Astrocyte of the spinal cord (primary cell): Measurements from ENCODE around the gene SENP1.
A peak's percentile ranks its signal among the peaks of the same experiment; 100 is the strongest.
"Not testable (repeated sequence)": the region's sequence is repeated elsewhere in the genome, so short reads cannot be mapped to it uniquely, and the experiment has no call there.

Experiments used
- DNase-seq: peaks from one replicate; pipeline ENCODE4 v3.0.0; 2011; ENCODE audit warnings: low read depth, low spot score
- H3K4me3 ChIP-seq: 2 replicates; pipeline ENCODE4 v1.5.1; 2011; ENCODE audit warnings: low read depth, mild to moderate bottlenecking, low read length, moderate library complexity
- CTCF ChIP-seq: IDR thresholded peaks from 2 replicates; pipeline ENCODE4 v1.5.1; 2012; ENCODE audit warnings: low read depth, mild to moderate bottlenecking, low read length, inconsistent platforms
- in situ Hi-C: cut with HindIII; loops from 2 replicates; pipeline ENCODE4 v1.10.0; 2017; ENCODE audit warnings: low sequenced_read_pairs

SENP1 gene

GRCh38 chr12:48132826-48133225, 26.9 kb upstream of the SENP1 start:
- DNase-seq: no peak
- no peak for TF ChIP-seq CTCF
- in situ Hi-C loops: no loop called here
- no peak overlapping the region for H3K4me3 ChIP-seq

- TF ChIP-seq CTCF: no peak
- H3K4me3 ChIP-seq: no peak overlapping the region
- in situ Hi-C loops: no loop called here
- no peak for DNase-seq
Measured at GRCh38 chr12:48131517-48131916, 25.6 kb upstream of the SENP1 start.

GRCh38 chr12:48129376-48129775, 23.5 kb upstream of the SENP1 start:
- no peak overlapping the region for H3K4me3 ChIP-seq
- no peak for DNase-seq
- no peak for TF ChIP-seq CTCF
- in situ Hi-C loops: no loop called here

- TF ChIP-seq CTCF: no peak
- in situ Hi-C loops: no loop called here
- H3K4me3 ChIP-seq: no peak overlapping the region
- DNase-seq: peak; percentile 3
Measured at GRCh38 chr12:48128800-48129199, 22.9 kb upstream of the SENP1 start.

GRCh38 chr12:48126953-48127630, 21.2 kb upstream of the SENP1 start:
- TF ChIP-seq CTCF: no peak
- DNase-seq: no peak
- no peak overlapping the region for H3K4me3 ChIP-seq
- in situ Hi-C loops: no loop called here

- H3K4me3 ChIP-seq: no peak overlapping the region
- no peak for TF ChIP-seq CTCF
- in situ Hi-C loops: no loop called here
- DNase-seq: no peak
Measured at GRCh38 chr12:48125985-48126384, 20.1 kb upstream of the SENP1 start.

GRCh38 chr12:48125542-48125941, 19.7 kb upstream of the SENP1 start:
- H3K4me3 ChIP-seq, DNase-seq, in situ Hi-C loops: not testable (repeated sequence)
